HTR-8/SVneo (cell line): ENCODE measurements around the gene OR51E1.

Experiments
- DNase-seq: peaks from one replicate; pipeline ENCODE4 v3.0.0; 2011; ENCODE audit warnings: low spot score, mixed read lengths; ENCODE audit not compliant: insufficient read length
- FAIRE-seq: peaks from 2 replicates; lab custom pipeline; 2011; peaks lifted over from hg19 to GRCh38; lab: Jason Lieb, UNC

Gene OR51E1

DNA sequence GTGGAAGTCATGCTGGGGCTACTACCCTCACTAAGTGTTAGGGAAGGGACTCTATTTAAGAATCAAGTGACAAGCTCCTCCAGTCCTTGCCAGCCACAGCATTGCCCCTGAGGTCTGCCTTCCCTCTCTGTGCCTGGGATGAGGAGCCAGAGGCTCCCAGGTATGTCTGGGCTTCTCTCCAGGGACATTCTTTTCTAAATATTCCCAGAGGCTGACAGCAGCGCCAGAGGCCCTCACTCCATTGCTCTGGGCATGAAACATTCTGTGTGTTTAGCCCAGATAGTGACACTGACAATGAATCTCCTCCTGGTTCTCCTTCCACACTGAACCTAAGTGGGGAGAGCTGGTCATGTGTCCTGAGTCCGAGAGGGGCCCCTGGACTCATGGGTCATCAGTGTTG is 2.2 kb downstream of the OR51E1 start:
- no peak for FAIRE-seq
- no peak for DNase-seq

GRCh38 chr11:4647766-4648165 is 4.0 kb downstream of the OR51E1 start:
- FAIRE-seq (no peak), DNase-seq (no peak)

GRCh38 chr11:4654635-4655369 is 11.0 kb downstream of the OR51E1 start:
- FAIRE-seq: no peak
- no peak for DNase-seq

- FAIRE-seq (peak; percentile 55), DNase-seq (no peak)
These were observed 15.1 kb downstream of the OR51E1 start for GRCh38 chr11:4658629-4659445.

DNA sequence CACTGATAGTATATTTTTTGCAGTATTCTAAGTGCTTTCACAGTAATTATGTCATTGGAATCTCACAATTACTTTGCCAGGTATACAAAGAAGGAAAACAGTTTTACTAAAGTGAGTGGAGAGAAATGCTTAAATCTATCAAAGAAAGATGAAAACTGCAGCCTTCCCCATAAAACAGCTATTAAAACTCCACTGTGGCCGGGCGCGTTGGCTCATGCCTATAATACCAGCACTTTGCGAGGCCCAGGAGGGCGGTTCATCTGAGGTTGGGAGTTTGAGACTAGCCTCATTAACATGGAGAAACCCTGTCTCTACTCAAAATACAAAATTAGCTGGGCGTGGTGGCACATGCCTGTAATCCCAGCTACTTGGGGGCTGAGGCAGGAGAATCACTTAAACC is 19.1 kb downstream of the OR51E1 start:
- DNase-seq: no peak
- no peak for FAIRE-seq

DNA sequence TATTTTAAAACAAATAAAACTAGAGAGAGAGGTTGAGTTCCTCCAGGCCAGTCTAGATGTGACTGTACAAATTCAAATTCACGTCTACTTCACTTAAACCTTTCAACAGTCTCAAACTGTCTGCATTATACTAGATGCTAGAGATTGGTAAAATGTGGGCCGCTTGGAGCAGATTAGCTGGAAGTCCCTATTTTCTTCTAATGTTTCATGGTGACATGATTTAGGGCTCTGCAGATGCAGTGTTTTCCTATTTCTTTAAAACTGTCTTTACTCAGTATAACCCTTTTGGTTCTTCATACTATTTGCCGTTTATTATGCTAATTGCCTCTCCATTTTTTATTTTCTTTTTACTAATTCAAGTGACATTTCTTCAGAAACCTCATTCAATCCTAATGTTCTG is 20.4 kb downstream of the OR51E1 start:
- DNase-seq: no peak
- FAIRE-seq: no peak

GRCh38 chr11:4664786-4665185 is 21.0 kb downstream of the OR51E1 start:
- peak; percentile 41 for DNase-seq
- no peak for FAIRE-seq

DNA sequence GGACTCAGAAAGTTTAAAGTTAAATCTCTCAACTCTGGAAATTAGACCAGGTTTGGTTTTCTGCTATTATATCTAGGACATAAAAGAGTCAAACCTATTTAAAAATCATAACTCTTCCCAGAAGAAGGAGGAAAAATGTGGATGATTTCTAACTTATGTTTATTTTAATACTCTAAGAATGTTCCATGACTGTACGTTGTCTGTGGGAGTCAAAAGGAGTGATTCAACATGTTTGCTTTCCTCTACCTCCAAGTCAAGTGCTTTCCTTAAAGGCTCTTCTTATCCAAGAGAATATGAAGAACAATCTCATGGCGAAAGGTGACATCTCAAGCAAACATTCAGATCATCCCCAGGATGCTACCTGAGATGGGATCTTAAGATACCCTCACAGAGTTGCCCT is 21.6 kb downstream of the OR51E1 start:
- FAIRE-seq: no peak
- no peak for DNase-seq

DNA sequence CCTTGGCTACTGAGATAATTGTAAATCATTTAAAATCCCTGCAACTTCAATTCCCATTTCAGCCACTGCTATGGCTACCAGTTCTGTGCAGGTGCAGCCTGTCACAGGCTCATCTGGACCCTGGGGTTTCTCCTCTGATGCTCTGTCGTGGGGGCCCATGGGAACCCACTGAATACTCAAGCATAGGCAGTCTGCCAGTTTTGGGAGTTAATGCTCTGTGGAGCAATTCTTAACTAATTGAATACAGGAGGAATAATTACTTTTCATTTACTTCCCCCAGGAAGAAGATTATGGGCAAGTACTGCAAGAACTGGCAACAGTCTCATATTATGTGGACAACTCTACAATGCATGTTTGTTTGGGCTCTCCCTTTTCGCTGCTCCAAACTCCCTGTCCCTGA is 28.0 kb downstream of the OR51E1 start:
- FAIRE-seq (no peak), DNase-seq (no peak)

GRCh38 chr11:4672470-4672869 is 28.7 kb downstream of the OR51E1 start:
- DNase-seq (peak; percentile 58), FAIRE-seq (no peak)

- DNase-seq (no peak), FAIRE-seq (no peak)
These were observed 30.0 kb downstream of the OR51E1 start for GRCh38 chr11:4673781-4674180.

DNA sequence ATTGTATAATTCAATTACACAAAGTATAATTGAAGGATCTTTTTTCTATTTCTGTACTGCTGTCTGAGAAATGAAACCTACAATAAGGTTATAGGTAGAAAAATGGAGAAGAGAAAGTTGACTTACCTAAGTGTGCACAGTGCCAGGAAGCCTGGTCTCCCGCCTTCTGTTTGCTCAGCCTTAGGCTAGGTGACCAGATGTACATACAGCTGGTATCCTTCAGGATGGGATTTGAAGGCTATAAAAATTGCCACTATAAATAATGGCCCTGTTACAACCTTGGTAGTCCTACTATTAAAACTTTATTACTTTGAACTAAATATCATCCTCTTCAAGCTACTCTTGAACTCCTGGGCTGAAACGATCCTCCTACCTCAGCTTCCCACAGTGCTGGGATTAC is 34.2 kb downstream of the OR51E1 start:
- FAIRE-seq: no peak
- DNase-seq: no peak

GRCh38 chr11:4680341-4680740 is 36.6 kb downstream of the OR51E1 start:
- FAIRE-seq: no peak
- DNase-seq: no peak

DNA sequence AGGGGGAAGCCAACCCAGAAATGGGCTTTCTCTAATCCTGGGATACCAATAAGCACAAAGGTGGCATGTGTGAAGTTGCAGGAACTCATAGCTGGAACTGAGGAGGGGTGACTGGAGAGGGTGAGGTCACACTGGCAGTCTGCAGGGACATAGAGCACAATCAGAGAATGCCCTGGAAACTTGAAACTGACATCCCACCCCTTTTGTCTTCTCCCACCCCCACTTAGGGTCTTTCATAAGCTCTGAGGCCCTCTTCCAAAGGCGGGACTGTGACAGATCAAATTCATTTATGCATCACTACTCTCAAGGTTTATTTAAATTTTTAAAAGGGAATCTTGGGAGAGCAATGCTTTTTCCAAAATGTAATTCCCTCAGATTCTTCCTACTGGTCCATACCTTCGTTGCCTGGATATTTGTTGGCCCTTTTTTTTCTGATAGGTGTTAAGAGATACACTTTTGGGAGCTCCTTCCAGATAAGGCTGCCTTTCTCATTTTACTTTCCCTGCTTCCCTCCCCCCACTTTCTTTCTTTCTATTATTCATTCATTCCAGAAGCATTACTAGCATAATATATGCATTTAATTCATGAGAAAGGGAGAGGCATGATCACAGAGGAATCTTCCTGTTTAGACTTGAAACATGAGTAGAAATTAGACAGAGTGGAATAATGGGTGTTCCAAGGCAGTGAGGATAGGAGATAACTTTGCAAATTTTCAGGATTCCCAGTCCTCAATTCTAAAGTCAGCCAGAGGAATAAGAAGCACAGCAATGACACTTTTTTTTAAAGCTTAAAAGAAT is 39.0 kb downstream of the OR51E1 start:
- FAIRE-seq (no peak), DNase-seq (no peak)

GRCh38 chr11:4684631-4685285 is 41.0 kb downstream of the OR51E1 start:
- DNase-seq (no peak), FAIRE-seq (no peak)

GRCh38 chr11:4695442-4695841 is 51.7 kb downstream of the OR51E1 start:
- DNase-seq (no peak), FAIRE-seq (no peak)

- FAIRE-seq (no peak), DNase-seq (no peak)
These were observed 53.8 kb downstream of the OR51E1 start, which contains the start of gene OR51E2 for GRCh38 chr11:4697585-4697984. TSS of gene OR51E2 (minus strand) at chr11:4697853. CDS start at chr11:4682711, 15,142 bp downstream.

GRCh38 chr11:4699697-4700435 is 56.1 kb downstream of the OR51E1 start:
- no peak for FAIRE-seq
- DNase-seq: no peak

GRCh38 chr11:4700436-4700820 is 56.6 kb downstream of the OR51E1 start:
- FAIRE-seq: no peak
- no peak for DNase-seq
